Measurements from ENCODE around the gene CMKLR1. TPM values are rescaled to one million over a fixed set of nuclear protein-coding genes. Genes with fewer than 3 reads are reported as not detected.

CMKLR1 gene
- total RNA-seq, 1 donor from 2014 or later, result 10.6 TPM

Other genes with a start within 250 kb of the CMKLR1 start
- gene WSCD2, start 210.0 kb downstream of the CMKLR1 start, total RNA-seq, result not detected in 2 replicates
- gene FICD, start 176.0 kb upstream of the CMKLR1 start, total RNA-seq, result 3.9 and 4.7 TPM in 2 replicates
- 39.6 and 43.0 TPM in 2 replicates for gene SART3, start 221.9 kb upstream of the CMKLR1 start, total RNA-seq
- 129 and 149 TPM in 2 replicates for gene ISCU, start 223.3 kb upstream of the CMKLR1 start, total RNA-seq